NCI-H446 (cell line): ENCODE measurements around the gene FHDC1.
A peak's percentile ranks its signal among the peaks of the same experiment; 100 is the strongest.

Experiments used
- DNase-seq, 2 experiments: peaks; one replicate each; lab custom pipeline; 2025; lab: John Stamatoyannopoulos, UW

The FHDC1 gene

DNA sequence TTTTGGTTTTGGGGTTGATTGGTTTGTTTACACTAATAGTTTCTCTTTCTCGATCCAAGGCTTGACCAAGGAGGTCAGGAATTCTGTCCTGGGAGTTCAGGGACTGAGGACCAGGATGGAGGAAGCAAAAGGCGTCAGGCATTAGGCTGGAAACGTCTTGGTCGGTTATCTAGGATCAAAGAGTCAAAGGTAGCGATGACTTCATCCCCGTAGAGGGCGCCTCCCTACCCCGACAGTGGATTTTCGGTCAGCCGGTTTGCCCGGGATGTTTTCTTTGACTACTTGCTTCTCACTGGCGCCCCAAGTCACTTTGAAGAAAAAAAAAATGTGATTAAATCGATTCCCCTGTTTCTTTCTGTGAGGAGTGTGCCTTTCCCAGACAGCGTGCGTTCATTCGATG lies 980 bp upstream of the FHDC1 start:
- DNase-seq = no peak

DNA sequence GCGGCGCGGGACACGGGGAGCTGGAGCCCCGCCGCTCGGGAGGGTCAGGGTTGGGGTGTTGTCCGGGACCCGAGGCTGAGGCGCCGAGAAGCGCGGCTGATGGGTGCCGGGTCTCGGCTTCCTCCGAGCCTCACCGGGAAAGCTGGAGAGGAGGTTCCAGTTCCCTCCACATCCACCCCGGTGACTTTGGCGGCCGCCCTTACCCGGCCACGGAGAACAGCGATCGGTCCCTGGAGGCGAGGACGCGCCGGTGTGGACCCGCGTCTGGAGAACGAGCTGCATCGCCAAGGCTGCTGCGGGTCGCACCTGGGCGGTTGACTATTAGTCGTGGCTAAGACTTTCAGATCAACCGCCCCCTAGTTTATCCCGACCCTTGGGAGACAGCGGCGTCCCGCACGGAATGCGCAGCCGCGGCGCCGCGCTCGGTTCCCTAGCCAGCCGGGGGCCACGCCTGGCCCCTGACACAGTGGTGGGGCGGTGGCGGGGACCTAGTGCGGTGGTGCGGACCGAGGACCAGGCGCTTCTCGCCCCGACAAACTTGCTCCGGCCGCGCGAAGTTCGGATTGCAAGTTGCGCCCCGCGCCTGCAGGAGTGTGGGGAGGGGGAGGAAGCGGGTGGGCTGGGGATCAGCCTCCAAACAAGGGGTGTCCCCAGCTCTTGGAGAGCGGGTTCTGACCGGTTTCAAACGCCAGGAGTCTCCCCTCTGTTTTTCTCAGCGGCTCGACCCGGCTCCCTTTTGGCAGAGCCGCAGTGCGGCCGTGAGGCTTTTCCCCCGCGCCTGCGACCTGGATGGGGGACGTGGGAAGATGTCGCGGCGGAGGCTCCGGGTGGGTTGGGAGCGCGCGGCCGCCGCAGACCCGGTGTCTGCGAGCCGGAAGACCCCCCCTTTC lies 568 bp downstream of the FHDC1 start:
- no peak for DNase-seq

DNA sequence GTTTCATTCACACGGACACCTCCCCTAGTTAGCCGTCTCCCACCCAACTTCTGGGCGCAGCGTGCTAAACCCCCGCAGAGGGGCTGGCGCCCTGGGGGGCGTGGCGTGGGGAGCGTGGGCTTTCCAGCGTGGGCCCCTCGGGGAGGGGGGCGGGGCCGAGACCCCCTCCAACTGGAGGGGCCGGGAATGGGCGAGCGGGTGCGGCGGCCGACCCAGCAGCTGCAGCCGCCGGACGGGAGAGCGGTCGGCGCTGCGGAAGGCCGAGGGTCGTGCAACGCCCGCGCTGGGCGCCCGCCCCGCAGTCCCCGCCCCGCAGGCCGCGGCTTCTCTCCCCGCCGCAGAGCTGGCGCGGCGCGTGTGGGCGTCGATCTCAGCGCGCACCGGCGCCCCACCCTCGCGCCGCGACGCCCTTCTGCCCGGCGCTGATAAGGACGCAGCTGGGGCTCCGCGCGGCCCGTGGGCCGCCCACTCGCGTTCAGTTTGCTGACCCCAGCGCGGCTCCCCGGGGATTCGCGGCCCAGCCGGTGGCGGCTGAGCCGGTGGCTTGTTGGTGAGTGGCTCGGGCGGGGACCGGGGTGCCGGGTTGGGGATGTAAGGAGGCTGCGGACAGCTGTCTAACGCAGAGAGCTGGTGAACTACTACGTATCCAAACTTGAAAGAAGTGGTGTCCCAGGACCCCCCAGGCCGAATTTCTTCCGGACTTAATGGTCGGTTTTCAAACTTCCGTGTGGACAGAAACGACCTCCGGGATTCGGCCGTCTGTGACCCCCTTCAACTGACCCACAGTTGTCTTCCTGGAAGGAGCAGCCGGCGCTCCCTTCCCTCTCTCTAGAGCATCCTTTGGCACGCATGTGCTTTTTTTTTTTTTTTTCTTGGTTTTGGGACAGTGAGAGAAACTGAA lies 1.5 kb downstream of the FHDC1 start:
- DNase-seq = peak in 1 of 2 experiments; percentile 20

DNA sequence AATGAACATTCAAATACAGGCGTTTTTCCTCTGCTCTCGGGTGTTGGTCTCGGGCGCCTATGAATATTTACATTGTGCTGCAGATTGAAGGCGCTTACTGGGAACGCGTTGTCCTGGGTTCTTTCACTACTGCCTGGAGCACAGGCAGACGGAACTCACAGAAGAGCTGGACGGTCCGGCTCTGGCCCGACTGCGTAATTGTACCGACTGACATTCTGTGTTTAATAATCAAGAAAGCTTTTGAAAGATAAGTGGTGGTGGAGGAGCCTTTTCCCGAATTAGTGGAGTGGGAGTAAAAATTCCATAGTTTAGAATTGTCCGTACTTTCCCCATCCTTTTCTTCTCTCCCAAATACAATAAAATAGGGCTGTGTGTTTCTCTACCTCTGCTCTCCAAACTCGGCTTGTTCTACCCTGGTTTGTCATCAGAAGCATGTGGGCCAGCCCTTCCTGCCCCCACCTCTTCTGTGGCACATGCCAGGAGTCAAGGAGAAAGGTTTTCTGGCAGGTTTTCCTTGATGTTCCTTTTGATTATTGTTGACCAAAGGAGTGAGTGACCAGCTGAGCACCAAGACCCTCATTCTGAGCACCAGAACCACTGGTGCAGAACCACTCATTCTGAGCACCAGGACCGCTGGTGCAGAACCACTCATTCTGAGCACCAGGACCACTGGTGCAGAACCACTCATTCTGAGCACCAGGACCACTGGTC lies 2.3 kb downstream of the FHDC1 start:
- DNase-seq = no peak

DNA sequence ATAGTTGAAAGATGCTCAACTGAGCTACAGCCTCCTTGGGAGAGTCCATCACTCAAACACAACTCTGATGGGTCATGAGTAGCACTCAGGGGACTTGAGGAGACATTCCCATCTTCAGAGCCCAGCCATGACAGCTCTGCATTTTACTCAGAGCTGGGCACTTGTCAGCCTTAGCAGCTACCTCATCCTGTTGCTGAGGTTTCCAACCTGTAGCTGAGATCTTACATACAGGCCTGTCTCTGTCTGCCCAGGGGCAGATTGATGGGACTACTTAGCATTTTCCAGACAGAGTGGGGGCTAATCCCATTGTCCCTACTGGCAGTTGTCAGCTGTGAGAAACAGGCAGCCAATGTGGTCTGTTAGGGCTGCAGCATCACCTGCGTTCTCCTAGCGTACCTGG lies 3.5 kb downstream of the FHDC1 start:
- no peak for DNase-seq

DNA sequence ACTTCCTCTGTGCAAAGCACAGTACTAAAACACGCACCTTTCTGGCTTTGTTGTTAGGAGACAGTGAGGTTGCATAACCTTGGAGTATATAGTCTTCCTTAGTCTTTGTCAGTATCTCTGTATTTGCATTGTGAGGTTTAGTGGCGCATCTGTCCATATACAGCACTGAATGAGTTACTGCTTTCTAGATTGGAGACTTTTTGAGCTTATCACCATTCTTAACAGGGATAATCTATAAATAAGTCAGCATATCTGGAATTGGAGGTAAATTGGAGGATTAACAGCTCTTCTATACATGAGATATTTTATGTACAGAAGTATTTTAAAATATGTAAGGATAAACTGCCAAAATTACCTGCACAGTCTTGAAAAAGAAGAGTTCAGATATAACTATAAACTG lies 4.3 kb downstream of the FHDC1 start:
- DNase-seq = no peak

DNA sequence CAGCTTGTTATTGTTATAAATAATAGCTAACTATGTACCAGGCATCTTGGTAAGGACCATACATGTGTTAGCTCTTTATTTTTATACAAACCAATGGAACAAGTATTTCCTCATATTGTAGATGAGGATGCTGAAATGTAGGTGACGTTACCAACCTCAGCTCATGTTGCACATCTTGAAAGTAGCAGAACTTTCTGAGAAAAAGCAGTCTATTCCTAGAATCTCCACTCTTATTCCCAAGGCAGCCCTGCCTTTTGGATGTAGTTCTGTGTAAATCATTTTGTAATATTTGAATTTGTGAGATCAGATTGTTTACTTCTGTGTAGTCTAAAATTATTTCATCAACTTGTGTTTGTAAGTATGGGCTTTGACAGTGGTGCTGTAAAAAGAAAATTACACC lies 5.3 kb downstream of the FHDC1 start:
- no peak for DNase-seq

DNA sequence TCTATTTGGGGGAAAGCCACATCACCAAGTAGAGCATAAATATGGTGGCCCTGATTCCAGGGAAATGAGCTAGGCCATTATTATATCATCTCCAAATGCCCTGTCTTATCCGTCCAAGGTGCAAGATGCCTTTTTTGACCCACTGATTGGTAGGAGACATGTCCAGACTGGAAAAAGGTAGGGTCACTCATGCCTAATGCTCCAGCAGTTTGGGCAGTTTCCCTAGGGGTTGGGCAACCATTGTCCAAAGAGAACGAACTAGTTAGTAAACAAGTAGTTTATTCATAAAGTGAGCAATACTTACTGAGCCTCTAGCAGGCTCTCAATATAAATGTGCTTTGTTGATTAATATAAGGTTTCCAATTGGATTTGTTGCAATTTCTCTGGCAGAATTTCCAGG lies 6.2 kb downstream of the FHDC1 start:
- DNase-seq = no peak

DNA sequence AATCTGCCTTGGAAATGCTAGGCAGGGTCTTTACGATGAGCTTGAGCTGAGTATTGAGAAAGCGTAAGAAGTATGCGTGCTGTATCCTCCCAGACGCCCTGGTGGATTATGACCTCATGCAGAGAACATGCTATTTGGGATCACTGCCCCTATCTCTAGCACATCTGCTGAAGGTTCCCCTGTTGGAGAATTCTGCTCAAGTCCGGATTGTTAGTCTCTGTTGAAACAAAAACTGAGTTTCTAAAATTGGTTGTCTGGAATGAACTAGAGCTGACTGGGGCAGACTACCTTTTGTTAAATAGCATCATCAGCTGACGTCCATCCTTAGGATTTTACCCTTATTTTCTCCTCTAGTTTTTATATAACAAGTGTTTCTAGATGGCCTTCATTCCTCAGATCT lies 7.5 kb downstream of the FHDC1 start:
- DNase-seq = no peak

DNA sequence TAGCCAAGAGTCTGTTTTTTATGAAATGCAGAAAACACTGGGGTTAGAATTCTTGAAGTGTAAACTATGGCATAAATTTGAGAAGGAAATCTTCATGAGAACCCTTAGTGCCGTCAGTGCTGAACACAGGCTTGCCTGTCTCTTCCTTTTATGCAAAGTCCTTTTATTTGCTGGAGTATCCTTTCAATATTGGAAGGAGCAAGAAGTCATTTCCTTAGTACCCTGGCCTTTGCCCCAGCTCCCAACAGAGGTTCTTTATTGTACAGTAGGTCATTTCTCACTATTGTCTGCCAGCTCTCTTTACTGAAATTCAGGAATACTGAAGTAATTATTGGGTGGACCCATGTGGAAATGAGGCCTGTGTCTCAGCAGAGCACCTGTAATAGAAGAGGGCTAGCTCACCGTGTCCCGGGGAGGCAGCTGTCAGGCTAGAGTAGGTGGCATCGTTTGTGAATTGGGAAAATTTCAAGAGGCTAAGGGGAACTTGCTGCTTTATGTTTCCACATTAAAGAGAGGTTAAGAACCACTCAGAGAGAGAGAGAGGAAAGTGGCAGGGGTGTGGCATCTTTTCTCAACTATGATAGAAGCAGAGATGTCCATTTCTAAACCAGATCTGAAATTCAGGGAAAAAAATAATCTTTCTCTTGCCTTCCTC lies 8.7 kb downstream of the FHDC1 start:
- DNase-seq = no peak

DNA sequence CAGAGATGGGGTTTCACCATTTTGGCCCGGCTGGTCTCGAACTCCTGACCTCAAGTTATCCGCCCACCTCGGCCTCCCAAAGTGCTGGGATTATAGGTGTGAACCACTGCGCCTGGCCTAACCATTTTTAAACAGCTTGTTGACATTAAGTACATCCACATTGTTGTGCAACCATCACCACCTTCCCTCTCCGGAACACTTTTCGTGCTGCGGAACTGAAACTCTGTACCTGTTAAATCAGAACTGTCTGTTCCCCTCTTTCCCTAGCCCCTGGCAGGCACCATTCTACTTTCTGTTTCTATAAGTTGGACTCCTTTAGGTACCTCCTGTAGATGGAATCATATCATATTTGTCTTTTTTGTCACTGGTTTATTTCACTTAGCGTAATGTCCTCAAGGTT lies 9.5 kb downstream of the FHDC1 start:
- DNase-seq = no peak

DNA sequence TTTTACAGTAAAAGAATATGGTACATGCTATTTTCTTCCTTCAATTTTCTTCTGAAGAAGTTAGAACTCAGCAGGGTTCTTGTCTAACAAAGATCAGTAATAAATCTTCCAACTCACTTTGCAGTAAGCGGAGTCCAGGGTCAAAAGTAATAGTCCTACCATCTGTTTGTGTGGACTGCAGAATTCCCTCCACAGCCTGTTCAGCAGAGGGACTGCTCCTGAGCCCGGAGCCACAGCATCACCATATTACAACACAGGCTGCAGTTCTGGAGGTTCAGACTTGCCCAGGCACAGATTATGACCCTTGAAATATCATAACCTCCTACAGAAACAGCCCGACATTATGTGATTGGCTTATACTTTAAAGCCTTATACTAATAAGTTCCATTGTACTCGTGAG lies 10.3 kb downstream of the FHDC1 start:
- no peak for DNase-seq

DNA sequence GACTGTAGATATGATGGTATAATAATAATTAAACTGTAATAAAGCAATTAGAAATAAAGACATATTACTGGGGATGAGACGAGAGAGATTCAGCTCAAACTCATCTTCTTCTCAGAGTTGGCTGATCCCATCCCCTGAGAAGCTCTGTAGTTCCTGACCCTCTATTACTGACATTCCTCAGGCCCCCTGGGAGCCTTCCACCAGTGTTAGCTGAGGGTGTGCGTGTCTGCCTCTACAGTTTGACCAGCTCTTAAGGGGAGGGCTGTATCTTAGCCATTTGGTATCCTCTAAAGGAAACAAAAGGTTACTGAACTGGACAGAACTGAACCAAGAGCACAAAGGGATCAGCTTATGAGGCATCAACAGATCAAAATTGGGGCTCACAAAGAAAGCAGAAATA lies 11.2 kb downstream of the FHDC1 start:
- no peak for DNase-seq

DNA sequence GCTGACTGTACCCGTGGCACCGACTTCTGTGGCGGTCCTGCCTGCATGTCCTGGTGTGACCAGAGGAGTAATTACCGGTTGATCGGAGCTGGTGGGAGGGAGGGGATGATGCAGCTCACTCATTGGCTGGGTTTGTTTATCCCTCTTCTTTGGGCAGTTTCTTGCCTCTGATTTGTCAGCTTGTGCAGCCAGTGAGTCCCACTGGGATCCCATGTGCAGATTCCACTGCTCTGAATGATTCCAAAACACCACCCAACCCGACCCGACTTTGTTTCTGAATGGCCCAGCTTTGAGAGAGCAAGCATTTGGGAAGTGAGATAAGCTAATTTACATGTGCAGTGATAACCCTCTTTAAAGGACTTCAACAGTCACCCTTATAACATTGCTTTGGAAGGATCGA lies 13.8 kb downstream of the FHDC1 start:
- no peak for DNase-seq

DNA sequence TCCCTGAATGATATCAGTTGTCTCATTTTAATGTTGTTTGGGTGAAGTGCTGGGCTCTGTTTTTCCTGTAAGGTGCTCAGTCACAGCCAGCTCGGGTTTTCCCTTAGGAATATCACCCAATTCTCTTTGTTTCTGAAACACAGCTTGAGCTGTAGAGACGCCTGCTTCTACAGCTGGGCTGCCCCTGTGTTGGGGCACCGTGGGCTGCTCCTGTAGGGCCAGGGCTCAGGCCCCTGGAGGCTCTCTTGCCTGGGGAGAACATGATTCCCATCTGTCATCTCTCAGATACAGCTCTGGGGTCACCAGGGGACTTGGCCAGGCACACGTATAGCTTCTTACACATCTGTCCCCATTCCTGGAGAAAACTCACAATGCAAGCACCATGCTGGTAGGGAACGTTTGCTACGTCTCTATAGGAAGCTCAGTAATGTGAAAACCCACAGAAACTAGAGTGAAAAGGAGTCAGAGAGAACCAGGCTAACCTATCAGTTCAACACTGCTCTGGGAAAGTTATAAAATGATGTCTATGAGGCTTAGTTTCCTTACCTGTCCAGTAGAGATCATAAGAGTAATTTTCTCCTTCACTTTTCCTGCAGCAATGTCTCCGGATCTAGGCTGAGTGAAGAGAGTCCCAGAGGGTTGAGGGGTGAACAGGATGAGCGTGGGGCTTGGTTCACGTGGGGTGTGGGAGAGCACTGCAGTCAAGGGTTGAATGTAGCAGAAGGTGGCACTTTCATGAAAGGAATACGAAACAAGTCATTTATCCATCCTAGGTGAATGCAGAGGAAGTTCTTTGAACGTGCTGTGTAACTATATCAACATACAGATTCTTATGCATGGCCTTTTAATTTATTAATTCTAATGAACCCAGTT lies 14.5 kb downstream of the FHDC1 start:
- DNase-seq = no peak

DNA sequence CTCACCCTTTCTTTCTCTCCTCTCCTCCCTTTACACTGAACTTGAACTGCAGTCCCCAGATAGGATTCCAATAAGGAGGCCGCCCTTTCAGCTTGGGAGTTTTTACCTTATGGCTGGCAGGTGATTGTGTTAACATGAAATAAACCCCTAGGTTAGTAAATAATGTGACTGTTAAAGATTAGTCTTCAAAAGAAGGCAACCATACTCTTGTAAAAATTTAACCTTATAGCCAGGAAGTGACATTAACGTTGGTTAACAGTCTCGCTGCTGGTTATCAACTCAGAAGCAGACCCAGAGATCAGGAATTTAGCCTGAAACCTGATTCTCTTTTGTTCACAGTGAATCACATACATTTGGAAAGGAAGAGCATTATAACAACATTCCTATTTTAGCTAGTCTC lies 15.2 kb downstream of the FHDC1 start:
- DNase-seq = no peak

DNA sequence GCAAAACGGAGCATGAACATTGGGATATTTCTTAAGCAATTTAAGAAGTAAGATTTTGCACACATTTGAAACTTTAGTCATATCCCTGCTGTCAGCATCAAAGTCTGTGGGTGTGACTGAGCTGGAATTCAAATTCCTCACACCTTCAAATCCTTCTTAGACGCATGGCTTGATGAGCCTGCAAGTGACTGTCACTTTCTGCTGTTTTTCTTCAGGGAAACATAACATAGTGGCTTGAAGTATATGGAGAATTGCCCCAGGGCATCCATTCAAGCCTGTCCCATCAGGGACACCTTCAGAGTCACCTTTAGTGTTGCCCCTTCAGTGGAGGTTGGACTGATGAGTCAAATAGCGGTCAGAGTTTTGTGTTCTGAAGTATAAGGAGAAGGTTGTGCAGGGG lies 17.4 kb downstream of the FHDC1 start:
- DNase-seq = no peak

DNA sequence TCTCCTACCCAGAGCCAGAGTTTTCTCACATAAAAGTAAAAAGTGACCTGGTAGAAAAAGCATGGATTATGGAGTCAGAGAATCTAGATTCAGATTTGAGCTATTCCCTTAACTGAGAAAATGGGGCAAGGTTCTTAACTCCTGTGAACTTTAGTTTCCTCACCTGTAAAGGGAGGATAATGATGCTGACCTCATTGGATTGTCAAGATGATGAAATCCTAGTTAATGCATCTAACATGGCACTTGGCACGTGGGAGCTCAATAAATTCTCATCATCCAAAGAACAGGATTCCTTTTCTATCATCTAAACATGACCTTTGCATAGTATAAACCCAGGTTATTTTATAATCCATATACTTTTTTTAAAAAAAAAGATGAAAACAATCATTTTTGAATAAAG lies 18.6 kb downstream of the FHDC1 start:
- no peak for DNase-seq

DNA sequence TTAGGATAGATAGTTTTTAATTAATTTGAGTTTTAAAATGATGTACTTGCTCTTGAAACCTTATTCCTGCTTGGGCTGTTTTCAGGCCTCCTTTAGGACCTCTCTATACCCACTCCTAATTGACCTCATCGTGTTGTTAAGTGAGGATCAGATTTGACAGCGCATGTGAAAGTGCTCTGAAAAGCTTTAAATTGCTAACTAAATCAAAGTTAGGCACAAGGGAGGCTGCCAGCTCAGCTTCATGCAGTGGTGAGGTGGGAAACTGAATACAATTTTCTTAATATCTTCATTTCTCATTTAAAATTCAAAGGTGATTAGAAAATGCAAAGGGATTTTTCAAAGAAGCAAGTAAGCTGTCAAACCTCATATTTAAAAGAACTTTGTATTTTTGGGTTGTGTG lies 20.0 kb downstream of the FHDC1 start:
- no peak for DNase-seq

DNA sequence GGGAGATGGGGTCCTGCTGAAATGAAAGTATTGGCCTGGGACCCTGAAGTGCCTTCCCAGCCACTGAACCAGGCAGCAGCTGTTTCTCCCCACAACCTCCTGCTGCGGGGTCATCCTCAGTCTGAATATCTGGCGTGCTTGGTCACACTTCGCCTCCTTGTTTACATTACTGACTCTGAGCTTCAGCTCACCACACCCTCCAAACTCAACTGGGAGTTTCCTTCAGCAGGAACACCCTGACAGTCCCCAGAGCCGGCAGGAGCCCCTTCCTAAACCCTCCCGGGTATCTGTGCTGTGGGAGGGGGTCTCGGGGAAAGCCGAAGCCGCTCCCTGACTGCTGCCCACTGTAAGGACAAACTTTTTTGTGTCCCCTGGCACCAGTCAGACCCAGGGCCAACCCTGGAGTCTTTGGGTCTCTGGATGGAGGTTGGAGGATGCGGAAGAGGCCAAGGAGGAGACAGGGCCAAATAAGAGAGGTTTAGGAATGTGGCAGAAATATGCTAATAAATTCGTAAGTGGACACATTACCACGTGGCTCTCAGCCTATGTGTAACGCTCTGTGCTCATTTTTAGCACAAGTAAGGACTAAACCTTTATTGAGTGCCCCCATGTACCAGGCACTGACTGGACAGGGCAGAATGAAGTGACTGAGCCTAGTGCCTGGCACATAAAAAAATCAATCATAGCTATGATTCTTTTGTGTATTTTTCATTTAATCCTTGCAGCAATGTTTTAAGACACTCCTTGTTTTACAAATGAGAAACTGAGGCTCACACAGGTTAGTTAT lies 20.7 kb downstream of the FHDC1 start:
- no peak for DNase-seq
